Astrocyte of the cerebellum (primary cell): ENCODE measurements around the gene GAS5.
"Not testable (repeated sequence)": the region's sequence is repeated elsewhere in the genome, so short reads cannot be mapped to it uniquely, and the experiment has no call there.

Experiments used
- DNase-seq: peaks from one replicate; pipeline ENCODE4 v3.0.0-alpha.2; 2011; ENCODE audit warnings: low read depth
- H3K4me3 ChIP-seq: 2 replicates; pipeline ENCODE4 v1.5.1; 2011; ENCODE audit warnings: mild to moderate bottlenecking, low read depth, low read length, moderate library complexity
- CTCF ChIP-seq: IDR thresholded peaks from 2 replicates; pipeline ENCODE4 v1.5.1; 2012; ENCODE audit warnings: low read length, low read depth, moderate library complexity, mild to moderate bottlenecking; ENCODE audit errors: missing control alignments
- in situ Hi-C: cut with HindIII; loops from 2 replicates; pipeline ENCODE4 v1.10.0; 2017; ENCODE audit warnings: low sequenced_read_pairs

Gene GAS5

GRCh38 chr1:173887627-173888026, 19.8 kb upstream of the GAS5 start:
- in situ Hi-C loops: no loop called here
- DNase-seq: no peak
- no peak overlapping the region for H3K4me3 ChIP-seq
- TF ChIP-seq CTCF: no peak

- no peak for TF ChIP-seq CTCF
- in situ Hi-C loops: no loop called here
- no peak for DNase-seq
- no peak overlapping the region for H3K4me3 ChIP-seq
These were observed 19.2 kb upstream of the GAS5 start for GRCh38 chr1:173886746-173887611.

- no peak overlapping the region for H3K4me3 ChIP-seq
- DNase-seq: no peak
- TF ChIP-seq CTCF: no peak
- in situ Hi-C loops: no loop called here
These were observed 16.9 kb upstream of the GAS5 start for GRCh38 chr1:173884701-173885100.

GRCh38 chr1:173881117-173881516, 13.3 kb upstream of the GAS5 start:
- H3K4me3 ChIP-seq, DNase-seq, in situ Hi-C loops: not testable (repeated sequence)

- in situ Hi-C loops: no loop called here
- no peak for TF ChIP-seq CTCF
- DNase-seq: no peak
- H3K4me3 ChIP-seq: no peak overlapping the region
These were observed 10.5 kb upstream of the GAS5 start for GRCh38 chr1:173878251-173878650.

GRCh38 chr1:173876732-173877131, 8.9 kb upstream of the GAS5 start:
- no peak for DNase-seq
- no peak overlapping the region for H3K4me3 ChIP-seq
- TF ChIP-seq CTCF: no peak
- in situ Hi-C loops: no loop called here

GRCh38 chr1:173871500-173871899, 3.7 kb upstream of the GAS5 start:
- no peak overlapping the region for H3K4me3 ChIP-seq
- in situ Hi-C loops: no loop called here
- TF ChIP-seq CTCF: no peak

More at GRCh38 chr1:173871500-173871899, 3.7 kb upstream of the GAS5 start:
- DNase-seq: no peak
